Esophagus muscularis mucosa (tissue), 3 donors: ENCODE data around the gene LMLN.

Source experiments
- POLR2A ChIP-seq: fragments of 450-650 bp; IDR thresholded peaks from one replicate; pipeline ENCODE4 v1.6.1; 2017; ENCODE audit warnings: antibody characterized with exemption, moderate library complexity, mild to moderate bottlenecking, low read depth
- POLR2AphosphoS5 ChIP-seq, 2 donors: sonication (generic); formaldehyde crosslinking; IDR thresholded peaks; one replicate each; pipeline ENCODE4 v1.6.1; 2017; ENCODE audit warnings: antibody characterized with exemption in 2 of 2
- TF ChIP-seq, protein P1 (sequence below), 3 experiments: fragments of 200-600 bp in 2 of 3; fragments of 450-650 bp in 1 of 3; sonication (generic) in 2 of 3; IDR thresholded peaks; one replicate each; pipeline ENCODE4 v1.5.1; 2017 to 2019; ENCODE audit warnings: antibody characterized with exemption in 3 of 3, mild to moderate bottlenecking in 2 of 3, moderate library complexity in 1 of 3

DNA sequence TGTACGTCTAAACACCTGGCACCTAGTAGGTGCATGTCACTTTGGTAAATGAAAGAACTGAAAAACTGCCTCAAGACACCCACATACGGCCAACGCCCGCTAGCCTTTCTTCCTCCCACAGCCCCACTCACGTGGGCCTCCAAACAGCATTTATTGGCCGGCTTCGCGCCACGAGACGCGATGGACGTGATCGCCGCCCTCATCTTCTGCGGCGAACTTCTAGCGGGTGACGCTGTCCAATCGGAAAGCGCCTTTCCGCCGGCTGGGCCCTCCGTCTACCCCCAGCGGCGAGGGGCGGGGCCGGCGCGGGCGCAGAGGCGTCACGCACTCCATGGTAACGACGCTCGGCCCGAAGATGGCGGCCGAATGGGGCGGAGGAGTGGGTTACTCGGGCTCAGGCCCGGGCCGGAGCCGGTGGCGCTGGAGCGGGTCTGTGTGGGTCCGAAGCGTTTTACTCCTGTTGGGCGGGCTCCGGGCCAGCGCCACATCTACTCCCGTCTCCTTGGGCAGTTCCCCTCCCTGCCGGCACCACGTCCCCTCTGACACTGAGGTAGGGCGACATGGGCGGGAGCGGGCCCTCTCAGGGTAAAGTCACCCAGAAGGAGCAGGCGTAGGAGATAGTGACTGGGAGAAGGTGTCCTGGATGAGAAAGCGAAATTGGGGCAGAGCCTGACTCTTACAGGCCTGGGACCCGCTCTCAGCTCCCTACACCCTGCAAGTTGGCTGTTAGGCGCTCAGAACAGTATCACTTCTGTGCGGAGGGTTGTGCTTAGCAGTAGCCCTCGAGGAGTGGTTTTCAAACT is at the start of gene LMLN:
- peak; percentile 87 to 95 for TF ChIP-seq POLR2AphosphoS5 (IDR thresholded peaks at IDR 0.05)
- TF ChIP-seq, protein P1, sequence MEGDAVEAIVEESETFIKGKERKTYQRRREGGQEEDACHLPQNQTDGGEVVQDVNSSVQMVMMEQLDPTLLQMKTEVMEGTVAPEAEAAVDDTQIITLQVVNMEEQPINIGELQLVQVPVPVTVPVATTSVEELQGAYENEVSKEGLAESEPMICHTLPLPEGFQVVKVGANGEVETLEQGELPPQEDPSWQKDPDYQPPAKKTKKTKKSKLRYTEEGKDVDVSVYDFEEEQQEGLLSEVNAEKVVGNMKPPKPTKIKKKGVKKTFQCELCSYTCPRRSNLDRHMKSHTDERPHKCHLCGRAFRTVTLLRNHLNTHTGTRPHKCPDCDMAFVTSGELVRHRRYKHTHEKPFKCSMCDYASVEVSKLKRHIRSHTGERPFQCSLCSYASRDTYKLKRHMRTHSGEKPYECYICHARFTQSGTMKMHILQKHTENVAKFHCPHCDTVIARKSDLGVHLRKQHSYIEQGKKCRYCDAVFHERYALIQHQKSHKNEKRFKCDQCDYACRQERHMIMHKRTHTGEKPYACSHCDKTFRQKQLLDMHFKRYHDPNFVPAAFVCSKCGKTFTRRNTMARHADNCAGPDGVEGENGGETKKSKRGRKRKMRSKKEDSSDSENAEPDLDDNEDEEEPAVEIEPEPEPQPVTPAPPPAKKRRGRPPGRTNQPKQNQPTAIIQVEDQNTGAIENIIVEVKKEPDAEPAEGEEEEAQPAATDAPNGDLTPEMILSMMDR (IDR thresholded peaks at IDR 0.05): peak in 1 of 3 experiments; percentile 9
- peak; percentile 43 for TF ChIP-seq POLR2A
